ENCODE results near the gene CDH6.

The CDH6 gene

DNA sequence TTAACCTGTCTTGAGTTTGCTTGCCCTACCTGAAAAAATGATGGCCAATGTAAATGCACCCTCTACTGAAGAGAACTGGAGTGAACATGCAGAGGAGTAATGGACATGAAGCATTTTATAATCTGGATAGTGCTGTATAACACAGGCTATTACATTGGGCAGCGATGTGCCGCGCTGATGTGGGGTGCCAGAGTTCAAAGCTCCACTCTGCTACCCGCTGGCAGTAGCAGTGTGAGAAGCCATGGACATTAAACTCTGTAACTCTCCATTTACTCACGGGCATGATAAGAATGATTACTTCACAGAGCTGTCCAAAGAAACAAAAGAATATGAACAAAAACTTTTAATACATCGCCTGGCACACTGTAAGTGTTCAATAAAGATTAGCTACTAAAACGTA, 7.5 kb upstream of the CDH6 start:
- H3K4me3 ChIP-seq (ENCODE audit: low read length), result no peak overlapping the region
- TF ChIP-seq, protein P1, sequence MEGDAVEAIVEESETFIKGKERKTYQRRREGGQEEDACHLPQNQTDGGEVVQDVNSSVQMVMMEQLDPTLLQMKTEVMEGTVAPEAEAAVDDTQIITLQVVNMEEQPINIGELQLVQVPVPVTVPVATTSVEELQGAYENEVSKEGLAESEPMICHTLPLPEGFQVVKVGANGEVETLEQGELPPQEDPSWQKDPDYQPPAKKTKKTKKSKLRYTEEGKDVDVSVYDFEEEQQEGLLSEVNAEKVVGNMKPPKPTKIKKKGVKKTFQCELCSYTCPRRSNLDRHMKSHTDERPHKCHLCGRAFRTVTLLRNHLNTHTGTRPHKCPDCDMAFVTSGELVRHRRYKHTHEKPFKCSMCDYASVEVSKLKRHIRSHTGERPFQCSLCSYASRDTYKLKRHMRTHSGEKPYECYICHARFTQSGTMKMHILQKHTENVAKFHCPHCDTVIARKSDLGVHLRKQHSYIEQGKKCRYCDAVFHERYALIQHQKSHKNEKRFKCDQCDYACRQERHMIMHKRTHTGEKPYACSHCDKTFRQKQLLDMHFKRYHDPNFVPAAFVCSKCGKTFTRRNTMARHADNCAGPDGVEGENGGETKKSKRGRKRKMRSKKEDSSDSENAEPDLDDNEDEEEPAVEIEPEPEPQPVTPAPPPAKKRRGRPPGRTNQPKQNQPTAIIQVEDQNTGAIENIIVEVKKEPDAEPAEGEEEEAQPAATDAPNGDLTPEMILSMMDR (conservative IDR thresholded peaks at IDR 0.05; ENCODE audit: low read length), result no peak
- no peak for DNase-seq (ENCODE audit: low read depth)

DNA sequence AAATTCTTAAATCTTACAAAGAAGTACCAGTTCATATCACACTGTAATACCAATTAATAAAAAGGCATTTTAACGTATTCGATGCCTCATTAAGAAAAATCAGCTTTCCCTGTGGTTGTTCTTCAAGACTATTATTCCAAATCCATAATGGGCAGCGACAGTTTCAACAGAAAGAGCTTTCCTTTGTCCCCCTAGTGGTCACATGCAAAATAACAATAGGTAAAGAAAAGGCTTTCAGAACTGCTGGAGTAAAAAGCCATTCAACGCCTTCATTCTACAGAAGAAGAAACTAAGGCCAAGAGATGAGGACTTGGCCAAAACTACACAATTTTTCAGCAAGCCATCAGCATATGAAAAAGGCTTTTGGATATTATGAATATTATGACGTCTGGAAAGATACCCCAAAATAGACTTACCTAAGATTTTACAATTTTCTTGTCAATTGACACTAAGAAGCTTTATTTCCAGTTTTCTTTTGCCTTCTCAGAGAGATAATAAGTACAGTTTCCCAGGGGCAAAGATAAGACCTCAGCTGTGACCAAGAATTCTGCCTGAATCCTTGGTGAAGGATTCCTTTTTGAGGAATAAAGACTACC, 6.7 kb upstream of the CDH6 start:
- TF ChIP-seq, protein P1 (conservative IDR thresholded peaks at IDR 0.05; ENCODE audit: low read length), result peak; percentile 82
- peak; percentile 40 for DNase-seq (ENCODE audit: low read depth)
- no peak overlapping the region for H3K4me3 ChIP-seq (ENCODE audit: low read length)

GRCh38 chr5:31187591-31187990, 5.9 kb upstream of the CDH6 start:
- H3K4me3 ChIP-seq (ENCODE audit: low read length), result no peak overlapping the region
- TF ChIP-seq, protein P1 (conservative IDR thresholded peaks at IDR 0.05; ENCODE audit: low read length), result no peak
- DNase-seq (ENCODE audit: low read depth), result no peak

- no peak overlapping the region for H3K4me3 ChIP-seq (ENCODE audit: low read length)
- no peak for DNase-seq (ENCODE audit: low read depth)
- TF ChIP-seq, protein P1 (conservative IDR thresholded peaks at IDR 0.05; ENCODE audit: low read length), result no peak
Measured at GRCh38 chr5:31192442-31192841, 1.0 kb upstream of the CDH6 start.

GRCh38 chr5:31193116-31193515, 370 bp upstream of the CDH6 start:
- DNase-seq (ENCODE audit: low read depth), result no peak
- H3K4me3 ChIP-seq (ENCODE audit: low read length), result no peak overlapping the region
- TF ChIP-seq, protein P1 (conservative IDR thresholded peaks at IDR 0.05; ENCODE audit: low read length), result no peak

DNA sequence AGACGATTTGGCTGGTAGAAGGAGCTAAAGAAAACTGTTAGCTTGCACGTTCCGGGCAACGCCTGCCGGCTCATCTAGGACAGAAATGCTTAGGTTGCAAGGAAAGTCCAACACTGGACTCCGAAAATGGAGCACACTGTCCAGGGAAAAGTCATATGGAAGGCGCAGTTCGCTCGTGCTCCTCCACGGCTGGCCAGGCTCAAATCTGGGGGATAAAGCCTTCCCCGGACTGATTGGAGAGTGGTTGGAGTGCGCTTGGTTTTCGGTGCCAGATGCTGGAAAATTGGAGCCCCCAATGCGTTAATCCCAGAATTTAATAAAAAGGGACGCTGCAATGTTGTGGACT, 955 bp downstream of the CDH6 start:
- no peak for DNase-seq (ENCODE audit: low read depth)
- peak overlapping the region; percentile 39 for H3K4me3 ChIP-seq (ENCODE audit: low read length)
- TF ChIP-seq, protein P1 (conservative IDR thresholded peaks at IDR 0.05; ENCODE audit: low read length), result no peak

DNA sequence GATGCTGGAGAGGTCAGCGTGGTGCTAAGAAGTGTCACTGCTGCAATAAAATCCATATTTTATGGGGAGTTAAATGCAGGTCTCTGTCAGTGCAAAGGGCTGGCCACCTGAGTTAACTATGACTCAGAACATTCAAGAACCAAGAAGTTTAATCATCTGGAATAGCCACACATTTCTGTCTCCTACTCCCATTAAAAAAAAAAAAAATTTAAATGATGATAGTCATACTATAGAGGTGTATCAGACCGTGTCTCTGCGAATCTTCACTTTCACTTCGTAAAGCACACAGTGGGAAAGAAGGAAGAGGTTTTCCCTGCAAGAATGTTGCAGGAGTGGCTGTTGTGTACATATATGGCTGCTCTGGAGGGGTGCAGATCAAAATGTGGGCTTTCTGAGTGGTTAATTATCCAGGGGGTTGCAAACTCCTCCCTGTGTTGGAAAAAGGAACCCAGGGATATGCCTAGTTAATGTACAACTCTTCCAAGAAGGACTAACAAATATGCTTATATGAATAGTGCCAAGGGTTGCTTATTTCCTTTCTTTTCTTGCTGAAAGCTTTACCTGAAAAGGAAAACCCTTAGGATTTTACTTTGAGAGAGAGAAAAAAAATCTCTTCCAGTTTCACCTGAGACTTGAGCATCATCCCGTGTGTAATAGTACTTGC, 1.5 kb downstream of the CDH6 start:
- DNase-seq (ENCODE audit: low read depth), result no peak
- TF ChIP-seq, protein P1 (conservative IDR thresholded peaks at IDR 0.05; ENCODE audit: low read length), result no peak
- H3K4me3 ChIP-seq (ENCODE audit: low read length), result peak overlapping the region; percentile 39
